Measurements from ENCODE around the gene USP3.

USP3 gene

DNA sequence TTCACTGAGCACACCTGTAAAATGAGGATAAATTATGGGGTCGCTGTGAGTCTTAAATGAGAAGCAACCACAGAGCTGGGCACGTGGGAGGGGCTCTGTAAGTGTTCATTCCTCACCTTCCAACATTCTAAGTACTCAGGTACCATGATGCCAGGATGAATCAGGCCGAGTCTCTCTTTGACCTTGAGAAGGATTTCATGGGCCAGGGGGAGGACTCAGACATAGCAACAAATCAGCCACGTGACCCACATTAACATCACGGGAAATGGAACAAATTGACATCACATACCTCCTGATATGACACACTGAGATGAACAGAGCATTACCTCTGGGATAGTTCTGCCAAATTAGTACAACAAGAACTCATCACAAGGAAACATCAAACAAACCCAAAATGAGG lies 35.2 kb upstream of the USP3 start:
- no peaks in the 10 kb centered on the region for H3K36me3 ChIP-seq (replicated peaks; ENCODE audit: insufficient read depth, low read length)
- TF ChIP-seq, protein P1, sequence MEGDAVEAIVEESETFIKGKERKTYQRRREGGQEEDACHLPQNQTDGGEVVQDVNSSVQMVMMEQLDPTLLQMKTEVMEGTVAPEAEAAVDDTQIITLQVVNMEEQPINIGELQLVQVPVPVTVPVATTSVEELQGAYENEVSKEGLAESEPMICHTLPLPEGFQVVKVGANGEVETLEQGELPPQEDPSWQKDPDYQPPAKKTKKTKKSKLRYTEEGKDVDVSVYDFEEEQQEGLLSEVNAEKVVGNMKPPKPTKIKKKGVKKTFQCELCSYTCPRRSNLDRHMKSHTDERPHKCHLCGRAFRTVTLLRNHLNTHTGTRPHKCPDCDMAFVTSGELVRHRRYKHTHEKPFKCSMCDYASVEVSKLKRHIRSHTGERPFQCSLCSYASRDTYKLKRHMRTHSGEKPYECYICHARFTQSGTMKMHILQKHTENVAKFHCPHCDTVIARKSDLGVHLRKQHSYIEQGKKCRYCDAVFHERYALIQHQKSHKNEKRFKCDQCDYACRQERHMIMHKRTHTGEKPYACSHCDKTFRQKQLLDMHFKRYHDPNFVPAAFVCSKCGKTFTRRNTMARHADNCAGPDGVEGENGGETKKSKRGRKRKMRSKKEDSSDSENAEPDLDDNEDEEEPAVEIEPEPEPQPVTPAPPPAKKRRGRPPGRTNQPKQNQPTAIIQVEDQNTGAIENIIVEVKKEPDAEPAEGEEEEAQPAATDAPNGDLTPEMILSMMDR (IDR thresholded peaks at IDR 0.05; ENCODE audit: low read length): no peak
- TF ChIP-seq EZH2 (optimal IDR thresholded peaks at IDR 0.05; ENCODE audit: low read depth, low read length): no peak
- TF ChIP-seq EZH2phosphoT487 (IDR thresholded peaks at IDR 0.05; ENCODE audit: low read length): no peak
- H4K20me1 ChIP-seq (ENCODE audit: insufficient read depth, low read length): no peaks in the 10 kb centered on the region
- H3K79me2 ChIP-seq (ENCODE audit: low read length): no peaks in the 10 kb centered on the region
- H3K4me1 ChIP-seq (ENCODE audit: low read length): peaks cover 31% of the 10 kb centered on the region
- no peak for DNase-seq
- H3K9me2 ChIP-seq (replicated peaks; ENCODE audit: insufficient read depth, low read length): no peaks in the 10 kb centered on the region
- no peak overlapping the region for H3K4me3 ChIP-seq (ENCODE audit: low read length)
- no peak overlapping the region for H3K4me2 ChIP-seq (ENCODE audit: low read depth, low read length)
- peaks cover 16% of the 10 kb centered on the region for H3F3A ChIP-seq (ENCODE audit: insufficient read depth, low read length)
- H2AFZ ChIP-seq (ENCODE audit: low read length): no peak overlapping the region
- no peaks in the 10 kb centered on the region for H3K9me3 ChIP-seq (replicated peaks; ENCODE audit: insufficient read depth, low read length)
- H3K9ac ChIP-seq (ENCODE audit: low read length): no peak overlapping the region
- H3K27me3 ChIP-seq (replicated peaks; ENCODE audit: insufficient read depth, low read length): no peaks in the 10 kb centered on the region
- H3K27ac ChIP-seq (ENCODE audit: low read length): no peak overlapping the region

DNA sequence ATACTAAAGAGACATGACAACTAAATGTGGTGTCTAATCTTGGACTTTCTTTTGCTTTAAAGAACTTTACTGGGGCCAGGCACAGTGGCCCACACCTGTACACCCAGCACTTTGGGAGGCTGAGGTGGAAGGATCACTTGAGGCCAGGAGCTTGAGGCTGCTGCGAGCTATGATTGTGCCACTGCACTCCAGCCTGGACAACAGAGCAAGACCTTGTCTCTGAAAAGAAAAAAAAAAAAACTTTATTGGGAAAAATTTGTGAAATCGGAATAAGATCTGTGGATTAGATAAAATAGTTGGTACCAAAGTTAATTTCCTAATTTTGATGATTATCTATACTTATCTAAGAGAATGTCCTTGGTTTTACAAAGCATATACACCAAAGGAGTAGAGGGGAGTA lies 34.4 kb upstream of the USP3 start:
- H3K27me3 ChIP-seq (replicated peaks; ENCODE audit: insufficient read depth, low read length): no peaks in the 10 kb centered on the region
- H3K27ac ChIP-seq (ENCODE audit: low read length): no peak overlapping the region
- H3K9me3 ChIP-seq (replicated peaks; ENCODE audit: insufficient read depth, low read length): no peaks in the 10 kb centered on the region
- peaks cover 24% of the 10 kb centered on the region for H3F3A ChIP-seq (ENCODE audit: insufficient read depth, low read length)
- TF ChIP-seq EZH2 (optimal IDR thresholded peaks at IDR 0.05; ENCODE audit: low read depth, low read length) (no peak), EZH2phosphoT487 (IDR thresholded peaks at IDR 0.05; ENCODE audit: low read length) (no peak)
- TF ChIP-seq, protein P1 (IDR thresholded peaks at IDR 0.05; ENCODE audit: low read length): no peak
- no peak overlapping the region for H2AFZ ChIP-seq (ENCODE audit: low read length)
- H3K9ac ChIP-seq (ENCODE audit: low read length): no peak overlapping the region
- no peaks in the 10 kb centered on the region for H4K20me1 ChIP-seq (ENCODE audit: insufficient read depth, low read length)
- no peaks in the 10 kb centered on the region for H3K9me2 ChIP-seq (replicated peaks; ENCODE audit: insufficient read depth, low read length)
- H3K79me2 ChIP-seq (ENCODE audit: low read length): no peaks in the 10 kb centered on the region
- no peak overlapping the region for H3K4me2 ChIP-seq (ENCODE audit: low read depth, low read length)
- no peak overlapping the region for H3K4me3 ChIP-seq (ENCODE audit: low read length)
- peaks cover 37% of the 10 kb centered on the region for H3K4me1 ChIP-seq (ENCODE audit: low read length)
- no peak for DNase-seq
- H3K36me3 ChIP-seq (replicated peaks; ENCODE audit: insufficient read depth, low read length): no peaks in the 10 kb centered on the region

DNA sequence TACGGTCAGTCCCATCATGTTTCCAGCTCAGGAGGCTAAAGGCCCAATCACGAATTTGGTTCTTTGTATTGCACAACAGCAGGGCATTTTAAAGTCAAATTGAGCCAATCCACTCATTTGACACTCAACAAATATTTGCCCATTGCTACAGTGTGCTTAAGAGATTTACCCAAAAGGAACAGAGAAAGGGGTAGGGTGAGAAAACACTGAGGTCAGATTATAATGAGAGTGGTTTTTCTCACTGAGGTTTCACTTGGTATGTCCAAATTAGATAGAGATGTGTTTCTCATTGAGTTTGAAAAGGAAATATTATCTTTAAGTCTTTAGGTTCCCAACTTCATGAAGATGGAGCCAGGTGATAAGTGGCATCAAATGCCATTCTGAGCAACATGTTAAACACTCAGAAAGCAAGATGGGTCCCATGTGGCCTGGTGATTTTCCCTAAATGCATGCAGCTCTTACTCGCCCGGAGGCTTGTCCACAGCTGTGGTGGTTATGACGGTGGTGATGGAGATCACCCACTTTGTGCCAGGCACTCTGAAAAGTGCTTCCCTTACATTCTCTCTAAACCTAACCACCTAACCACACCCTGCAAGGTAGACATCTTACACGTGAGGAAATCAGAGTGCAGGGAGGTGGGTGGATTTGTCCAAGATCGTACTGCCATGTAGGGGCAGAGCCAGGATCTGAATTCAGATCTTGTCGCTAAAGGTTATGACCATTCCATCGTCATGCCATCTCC lies 31.2 kb upstream of the USP3 start:
- Histone ChIP-seq H3K27me3 (replicated peaks; ENCODE audit: insufficient read depth, low read length) (no peaks in the 10 kb centered on the region), H3K9ac (ENCODE audit: low read length) (no peak overlapping the region), H3K9me3 (replicated peaks; ENCODE audit: insufficient read depth, low read length) (no peaks in the 10 kb centered on the region), H3K9me2 (replicated peaks; ENCODE audit: insufficient read depth, low read length) (no peaks in the 10 kb centered on the region), H4K20me1 (ENCODE audit: insufficient read depth, low read length) (no peaks in the 10 kb centered on the region), H3K4me1 (ENCODE audit: low read length) (peaks cover 32% of the 10 kb centered on the region), H3K27ac (ENCODE audit: low read length) (peak overlapping the region; percentile 80; the same call in 1 of the 2 replicates), H3F3A (ENCODE audit: insufficient read depth, low read length) (peaks cover 29% of the 10 kb centered on the region), H3K79me2 (ENCODE audit: low read length) (no peaks in the 10 kb centered on the region), H3K36me3 (replicated peaks; ENCODE audit: insufficient read depth, low read length) (no peaks in the 10 kb centered on the region), H2AFZ (ENCODE audit: low read length) (no peak overlapping the region), H3K4me2 (ENCODE audit: low read depth, low read length) (peak overlapping the region; percentile 63; the same call in 1 of the 2 replicates), H3K4me3 (ENCODE audit: low read length) (no peak overlapping the region)
- no peak for DNase-seq
- TF ChIP-seq EZH2phosphoT487 (IDR thresholded peaks at IDR 0.05; ENCODE audit: low read length) (no peak), EZH2 (optimal IDR thresholded peaks at IDR 0.05; ENCODE audit: low read depth, low read length) (no peak)
- TF ChIP-seq, protein P1 (IDR thresholded peaks at IDR 0.05; ENCODE audit: low read length): no peak

Measured in MM.1S (cell line).